Measurements from ENCODE around the gene ZSWIM9. TPM values are rescaled to one million over a fixed set of nuclear protein-coding genes. Genes with fewer than 3 reads are reported as not detected.

Gene ZSWIM9
- total RNA-seq, 1 experiment from 2014 or later: 6.8 TPM

DNA sequence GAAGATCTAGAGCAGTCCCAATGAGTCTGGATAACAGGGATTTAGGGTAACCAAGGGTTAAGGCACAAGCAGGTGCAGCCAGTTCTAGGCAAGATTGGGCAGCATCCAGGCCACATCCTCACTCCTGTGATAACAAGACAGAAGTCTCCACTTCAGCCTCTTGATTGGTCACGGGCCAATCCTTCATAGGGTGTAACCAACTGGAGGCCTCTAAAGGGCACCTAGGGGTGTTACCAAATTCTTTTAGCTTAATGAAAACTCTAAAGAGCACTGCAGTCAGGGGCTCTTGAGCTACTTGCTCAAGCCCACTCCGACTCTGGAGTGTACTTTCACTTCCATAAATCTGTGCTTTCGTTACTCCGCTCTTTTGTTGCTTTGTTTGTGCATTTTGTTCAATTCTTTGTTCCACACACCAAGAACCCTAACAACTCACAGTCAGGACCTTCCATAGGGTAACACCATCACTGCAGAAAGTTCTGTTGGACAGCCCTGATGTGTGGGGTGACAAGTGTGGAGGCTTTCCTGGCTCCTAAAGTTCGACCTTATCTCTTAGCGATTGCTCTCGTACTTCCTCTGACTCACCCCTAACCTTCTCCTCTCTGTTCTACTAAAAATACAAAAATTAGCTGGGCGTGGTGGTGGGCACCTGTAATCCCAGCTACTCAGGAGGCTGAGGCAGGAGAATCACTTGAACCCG lies 36.1 kb downstream of the ZSWIM9 start:
- H3K4me3 ChIP-seq (ENCODE audit: low read depth in 2 of 2, low read length in 2 of 2): no peak overlapping the region
- ATAC-seq (no peak), DNase-seq (ENCODE audit: low read depth, low spot score) (no peak)
- peaks cover 8% of the 10 kb centered on the region; the same call in 1 of the 2 replicates for H3K4me1 ChIP-seq (ENCODE audit: control insufficient read depth, insufficient read depth, low read length)
- BruUV-seq (replicated peaks): no TSS peak
- no peaks in the 10 kb centered on the region; the same call in 1 of the 2 replicates for H3K36me3 ChIP-seq (ENCODE audit: control insufficient read depth, insufficient read depth, low read length)
- no peak for TF ChIP-seq TCF7L2 (IDR thresholded peaks at IDR 0.05; ENCODE audit: low read depth, low read length)
- no peak for TF ChIP-seq POLR2AphosphoS5 (IDR thresholded peaks at IDR 0.05; ENCODE audit: low read depth, low read length)
- TF ChIP-seq, protein P1, sequence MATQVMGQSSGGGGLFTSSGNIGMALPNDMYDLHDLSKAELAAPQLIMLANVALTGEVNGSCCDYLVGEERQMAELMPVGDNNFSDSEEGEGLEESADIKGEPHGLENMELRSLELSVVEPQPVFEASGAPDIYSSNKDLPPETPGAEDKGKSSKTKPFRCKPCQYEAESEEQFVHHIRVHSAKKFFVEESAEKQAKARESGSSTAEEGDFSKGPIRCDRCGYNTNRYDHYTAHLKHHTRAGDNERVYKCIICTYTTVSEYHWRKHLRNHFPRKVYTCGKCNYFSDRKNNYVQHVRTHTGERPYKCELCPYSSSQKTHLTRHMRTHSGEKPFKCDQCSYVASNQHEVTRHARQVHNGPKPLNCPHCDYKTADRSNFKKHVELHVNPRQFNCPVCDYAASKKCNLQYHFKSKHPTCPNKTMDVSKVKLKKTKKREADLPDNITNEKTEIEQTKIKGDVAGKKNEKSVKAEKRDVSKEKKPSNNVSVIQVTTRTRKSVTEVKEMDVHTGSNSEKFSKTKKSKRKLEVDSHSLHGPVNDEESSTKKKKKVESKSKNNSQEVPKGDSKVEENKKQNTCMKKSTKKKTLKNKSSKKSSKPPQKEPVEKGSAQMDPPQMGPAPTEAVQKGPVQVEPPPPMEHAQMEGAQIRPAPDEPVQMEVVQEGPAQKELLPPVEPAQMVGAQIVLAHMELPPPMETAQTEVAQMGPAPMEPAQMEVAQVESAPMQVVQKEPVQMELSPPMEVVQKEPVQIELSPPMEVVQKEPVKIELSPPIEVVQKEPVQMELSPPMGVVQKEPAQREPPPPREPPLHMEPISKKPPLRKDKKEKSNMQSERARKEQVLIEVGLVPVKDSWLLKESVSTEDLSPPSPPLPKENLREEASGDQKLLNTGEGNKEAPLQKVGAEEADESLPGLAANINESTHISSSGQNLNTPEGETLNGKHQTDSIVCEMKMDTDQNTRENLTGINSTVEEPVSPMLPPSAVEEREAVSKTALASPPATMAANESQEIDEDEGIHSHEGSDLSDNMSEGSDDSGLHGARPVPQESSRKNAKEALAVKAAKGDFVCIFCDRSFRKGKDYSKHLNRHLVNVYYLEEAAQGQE (IDR thresholded peaks at IDR 0.05; ENCODE audit: insufficient read depth in 1 of 2, low read depth in 2 of 2, low read length in 1 of 2): no peak
- TF ChIP-seq SIN3A (IDR thresholded peaks at IDR 0.05; ENCODE audit: borderline replicate concordance, insufficient read depth, low read depth, low read length): no peak
- TF ChIP-seq, protein P2, sequence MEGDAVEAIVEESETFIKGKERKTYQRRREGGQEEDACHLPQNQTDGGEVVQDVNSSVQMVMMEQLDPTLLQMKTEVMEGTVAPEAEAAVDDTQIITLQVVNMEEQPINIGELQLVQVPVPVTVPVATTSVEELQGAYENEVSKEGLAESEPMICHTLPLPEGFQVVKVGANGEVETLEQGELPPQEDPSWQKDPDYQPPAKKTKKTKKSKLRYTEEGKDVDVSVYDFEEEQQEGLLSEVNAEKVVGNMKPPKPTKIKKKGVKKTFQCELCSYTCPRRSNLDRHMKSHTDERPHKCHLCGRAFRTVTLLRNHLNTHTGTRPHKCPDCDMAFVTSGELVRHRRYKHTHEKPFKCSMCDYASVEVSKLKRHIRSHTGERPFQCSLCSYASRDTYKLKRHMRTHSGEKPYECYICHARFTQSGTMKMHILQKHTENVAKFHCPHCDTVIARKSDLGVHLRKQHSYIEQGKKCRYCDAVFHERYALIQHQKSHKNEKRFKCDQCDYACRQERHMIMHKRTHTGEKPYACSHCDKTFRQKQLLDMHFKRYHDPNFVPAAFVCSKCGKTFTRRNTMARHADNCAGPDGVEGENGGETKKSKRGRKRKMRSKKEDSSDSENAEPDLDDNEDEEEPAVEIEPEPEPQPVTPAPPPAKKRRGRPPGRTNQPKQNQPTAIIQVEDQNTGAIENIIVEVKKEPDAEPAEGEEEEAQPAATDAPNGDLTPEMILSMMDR (IDR thresholded peaks at IDR 0.05): no peak
- intact Hi-C loops (cut with micrococcal nuclease; ENCODE audit: unreplicated experiment) (no loop called here), in situ Hi-C loops (cut with HindIII; ENCODE audit: low pct_unique_long_range_greater_than_20kb, low sequenced_read_pairs) (no loop called here)
- no peak overlapping the region for H3K27ac ChIP-seq (ENCODE audit: low read length)
- ChIA-PET CTCF (no interaction called here), POLR2A (no interaction called here)
- no peaks in the 10 kb centered on the region for H3K27me3 ChIP-seq (ENCODE audit: control insufficient read depth, insufficient read depth, low read length)
- no peaks in the 10 kb centered on the region for H3K9me3 ChIP-seq (ENCODE audit: control insufficient read depth, insufficient read depth, low read depth, low read length)

DNA sequence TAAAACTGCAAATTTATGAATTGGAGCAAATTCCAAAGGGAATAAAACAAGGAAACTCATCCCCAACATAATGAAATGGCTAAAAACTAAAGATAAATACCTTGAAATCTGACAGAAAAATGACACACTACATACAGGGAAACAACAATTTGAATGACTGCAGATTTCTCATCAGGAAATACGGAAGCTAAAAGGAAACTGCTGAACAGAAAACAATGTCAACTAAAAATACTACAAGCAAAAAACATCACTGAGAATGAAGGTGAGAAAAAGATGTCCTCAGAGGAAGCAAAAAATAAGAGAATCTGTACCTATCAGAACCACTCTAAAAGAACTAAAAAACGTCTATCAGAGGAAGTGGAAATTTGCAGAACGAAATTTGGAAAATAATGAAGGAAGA lies 39.5 kb downstream of the ZSWIM9 start:
- no peak for ATAC-seq
- Histone ChIP-seq H3K27me3 (ENCODE audit: control insufficient read depth, insufficient read depth, low read length) (no peaks in the 10 kb centered on the region), H3K4me1 (ENCODE audit: control insufficient read depth, insufficient read depth, low read length) (no peaks in the 10 kb centered on the region), H3K36me3 (ENCODE audit: control insufficient read depth, insufficient read depth, low read length) (no peaks in the 10 kb centered on the region), H3K27ac (ENCODE audit: low read length) (no peak overlapping the region), H3K9me3 (ENCODE audit: control insufficient read depth, insufficient read depth, low read depth, low read length) (no peaks in the 10 kb centered on the region), H3K4me3 (ENCODE audit: low read depth in 2 of 2, low read length in 2 of 2) (no peak overlapping the region)
- TF ChIP-seq, protein P1 (IDR thresholded peaks at IDR 0.05; ENCODE audit: insufficient read depth in 1 of 2, low read depth in 2 of 2, low read length in 1 of 2): no peak
- TF ChIP-seq TCF7L2 (IDR thresholded peaks at IDR 0.05; ENCODE audit: low read depth, low read length) (no peak), POLR2AphosphoS5 (IDR thresholded peaks at IDR 0.05; ENCODE audit: low read depth, low read length) (no peak), SIN3A (IDR thresholded peaks at IDR 0.05; ENCODE audit: borderline replicate concordance, insufficient read depth, low read depth, low read length) (no peak)
- TF ChIP-seq, protein P2 (IDR thresholded peaks at IDR 0.05): no peak
- DNase-seq (ENCODE audit: low read depth, low spot score): no peak
- no TSS peak for BruUV-seq (replicated peaks)
- ChIA-PET POLR2A (no interaction called here), CTCF (no interaction called here)
- intact Hi-C loops (cut with micrococcal nuclease; ENCODE audit: unreplicated experiment): no loop called here
- in situ Hi-C loops (cut with HindIII; ENCODE audit: low pct_unique_long_range_greater_than_20kb, low sequenced_read_pairs): no loop called here
